Measurements from ENCODE around the gene UBL5. TPM values are rescaled to one million over a fixed set of nuclear protein-coding genes. Genes with fewer than 3 reads are reported as not detected.

UBL5 gene
- polyA plus RNA-seq, 2 of the 4 experiments (the other 2 are of a cell fraction) = 460 to 519 TPM

DNA sequence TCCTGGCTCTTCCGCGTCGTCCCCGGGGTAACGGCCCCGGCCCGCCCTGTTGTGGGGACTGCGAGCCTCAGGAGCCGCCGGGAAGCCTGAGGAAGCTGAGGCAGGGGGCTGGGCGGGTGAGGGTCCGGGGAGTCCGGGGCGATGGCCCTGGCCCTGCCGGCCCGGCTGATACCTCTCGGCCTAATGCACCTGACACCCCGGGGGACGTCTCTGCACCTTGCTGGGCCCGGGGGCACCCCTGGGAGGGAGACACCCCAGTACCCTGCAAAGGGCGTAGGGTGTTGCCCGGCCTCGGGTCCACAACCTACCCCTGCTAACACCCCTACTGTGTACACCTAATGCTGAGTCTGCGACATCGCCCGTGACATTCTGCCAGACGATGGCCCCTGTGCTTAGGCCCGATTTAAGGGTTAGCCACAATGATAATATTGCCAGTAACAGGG lies 7.8 kb downstream of the UBL5 start:
- TF ChIP-seq HEYL (CRISPR knock-in tag; IDR thresholded peaks at IDR 0.05) (no peak), CHD2 (IDR thresholded peaks at IDR 0.05; ENCODE audit: low read length, partially characterized antibody) (no peak), RCOR1 (IDR thresholded peaks at IDR 0.05; ENCODE audit: low read depth, low read length) (no peak), E2F6 (IDR thresholded peaks at IDR 0.05; ENCODE audit: borderline replicate concordance, low read depth) (no peak), TP53 (CRISPR knock-in tag; IDR thresholded peaks at IDR 0.05) (no peak), KDM5A (IDR thresholded peaks at IDR 0.05) (peak; percentile 58; the same call in 1 of the 2 replicates), PBX3 (IDR thresholded peaks at IDR 0.05) (no peak), ZC3H11A (IDR thresholded peaks at IDR 0.05) (no peak)
- peak overlapping the region; percentile 94 for H3K4me2 ChIP-seq
- DNase-seq (ENCODE audit: low read depth in 1 of 2, low spot score in 1 of 2) = no peak
- H3K4me1 ChIP-seq = peaks cover 8% of the 10 kb centered on the region
- CTCF ChIA-PET = interaction anchor here (1.4 kb wide), 2 partner anchors 13 to 81 kb away, joined by 3 to 4 read pairs; no protein-coding TSS in a partner anchor
- POLR2A ChIA-PET = interaction anchor here (0.9 to 1.8 kb wide), 2 partner anchors 8 to 16 kb away, joined by 3 to 7 read pairs; partner anchors contain the start of genes FBXL12 and UBL5
- FAIRE-seq = no peak
- peak overlapping the region; percentile 87 to 98 for H3K27ac ChIP-seq
- peak; percentile 36 to 54 for ATAC-seq
- H3K9me3 ChIP-seq = no peaks in the 10 kb centered on the region
- H3K4me3 ChIP-seq = peak overlapping the region; percentile 87
- WGBS (ENCODE audit: missing lambda C conversion rate) = 9% methylated on average over 6 of the region's 28 CpGs

DNA sequence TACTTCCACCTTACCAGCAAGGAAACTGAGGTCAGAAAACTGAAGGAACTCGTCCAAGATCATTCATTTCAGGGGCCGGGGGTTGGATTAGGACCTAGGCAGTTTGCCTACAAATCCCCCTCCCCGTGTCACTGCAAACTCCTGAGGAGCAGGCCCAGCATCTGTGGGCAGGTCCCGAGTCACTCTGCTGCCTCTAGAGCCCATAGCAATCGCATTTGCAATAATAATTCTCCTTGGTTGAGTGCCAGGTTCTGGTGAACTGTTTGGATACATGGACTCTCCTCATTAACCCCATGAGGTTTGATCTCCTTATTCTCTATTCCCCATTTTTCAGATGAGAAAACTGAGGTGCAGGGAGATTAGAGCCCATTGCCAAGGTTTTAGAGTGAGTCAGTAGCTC lies 8.3 kb downstream of the UBL5 start:
- no peak for FAIRE-seq
- H3K4me1 ChIP-seq = peaks cover 8% of the 10 kb centered on the region
- H3K27ac ChIP-seq = peak overlapping the region; percentile 87 to 98; a peak in 5 of 6 replicates
- H3K4me3 ChIP-seq = peak overlapping the region; percentile 87
- peak overlapping the region; percentile 94 for H3K4me2 ChIP-seq
- no peak for TF ChIP-seq POLR2A (IDR thresholded peaks at IDR 0.05; ENCODE audit: low read length)
- TF ChIP-seq KDM5A (IDR thresholded peaks at IDR 0.05) = no peak
- no peak for TF ChIP-seq REST (IDR thresholded peaks at IDR 0.05)
- TF ChIP-seq SREBF2 (IDR thresholded peaks at IDR 0.05) = no peak
- no peak for TF ChIP-seq ZSCAN20 (CRISPR knock-in tag; IDR thresholded peaks at IDR 0.05)
- TF ChIP-seq RAD21 (conservative IDR thresholded peaks at IDR 0.05 in 1 of 2, IDR thresholded peaks at IDR 0.05 in 1 of 2) = no peak
- no peak for TF ChIP-seq NPAS2 (CRISPR knock-in tag; IDR thresholded peaks at IDR 0.05; ENCODE audit: borderline replicate concordance)
- TF ChIP-seq RNF2 (IDR thresholded peaks at IDR 0.05; ENCODE audit: borderline replicate concordance, low read depth) = no peak
- no peak for TF ChIP-seq NR3C1 (IDR thresholded peaks at IDR 0.05)
- no peak for DNase-seq (ENCODE audit: low read depth in 1 of 2, low spot score in 1 of 2)
- CTCF ChIA-PET = interaction anchor here (1.2 kb wide), 1 partner anchor 12 kb away, joined by 4 read pairs; no protein-coding TSS in a partner anchor
- WGBS (ENCODE audit: missing lambda C conversion rate) = 7% methylated on average over 5 of the region's 5 CpGs
- POLR2A ChIA-PET = interaction anchor here (1.8 kb wide), 1 partner anchor 9 kb away, joined by 7 read pairs; the partner anchor contains the start of gene UBL5
- no peaks in the 10 kb centered on the region for H3K9me3 ChIP-seq
- ATAC-seq = no peak

GRCh38 chr19:9838324-9838723 lies 10.6 kb downstream of the UBL5 start:
- Histone ChIP-seq H3K4me3 (no peak overlapping the region), H3K4me1 (peaks cover 8% of the 10 kb centered on the region), H3K27ac (no peak overlapping the region), H3K9me3 (no peaks in the 10 kb centered on the region), H3K4me2 (no peak overlapping the region)
- ChIA-PET CTCF (interaction anchor here (1.0 kb wide), 1 partner anchor 9 kb away, joined by 6 read pairs; no protein-coding TSS in a partner anchor), POLR2A (no interaction called here)
- DNase-seq (ENCODE audit: low read depth in 1 of 2, low spot score in 1 of 2) (no peak), FAIRE-seq (no peak), ATAC-seq (no peak)
- 94% methylated on average over 13 of the region's 15 CpGs for WGBS (ENCODE audit: missing lambda C conversion rate)
- TF ChIP-seq CBX2 (IDR thresholded peaks at IDR 0.05; ENCODE audit: borderline replicate concordance, low read depth) (no peak), REST (IDR thresholded peaks at IDR 0.05) (no peak), BCL3 (IDR thresholded peaks at IDR 0.05) (no peak), CHD4 (IDR thresholded peaks at IDR 0.05; ENCODE audit: borderline replicate concordance) (no peak), ZC3H11A (IDR thresholded peaks at IDR 0.05) (no peak), NFE2L2 (conservative IDR thresholded peaks at IDR 0.05; ENCODE audit: low read length) (no peak), PHF8 (IDR thresholded peaks at IDR 0.05; ENCODE audit: borderline replicate concordance, low read depth) (no peak)
- TF ChIP-seq, protein P1, sequence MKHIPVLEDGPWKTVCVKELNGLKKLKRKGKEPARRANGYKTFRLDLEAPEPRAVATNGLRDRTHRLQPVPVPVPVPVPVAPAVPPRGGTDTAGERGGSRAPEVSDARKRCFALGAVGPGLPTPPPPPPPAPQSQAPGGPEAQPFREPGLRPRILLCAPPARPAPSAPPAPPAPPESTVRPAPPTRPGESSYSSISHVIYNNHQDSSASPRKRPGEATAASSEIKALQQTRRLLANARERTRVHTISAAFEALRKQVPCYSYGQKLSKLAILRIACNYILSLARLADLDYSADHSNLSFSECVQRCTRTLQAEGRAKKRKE (CRISPR knock-in tag; IDR thresholded peaks at IDR 0.05; ENCODE audit: low read depth) = no peak
